Occipital lobe (tissue), 2 donors: ENCODE results near the gene CDT1. TPM values are rescaled to one million over a fixed set of nuclear protein-coding genes. Genes with fewer than 3 reads are reported as not detected.
"Not testable (repeated sequence)": the region's sequence is repeated elsewhere in the genome, so short reads cannot be mapped to it uniquely, and the experiment has no call there.

Experiments used
- DNase-seq: peaks from one replicate; lab custom pipeline; 2025; lab: John Stamatoyannopoulos, UW
- total RNA-seq: library from RNA; depleted of rRNA; stranded (reverse); fragments of >200 nt; gene quantifications from one replicate; pipeline ENCODE4 v1.2.3, GENCODE V29; 2014

The CDT1 gene
- total RNA-seq, 1 donor from 2014 or later: 1.6 TPM

GRCh38 chr16:88815901-88816589, 12.5 kb downstream of the CDT1 start:
- no peak for DNase-seq

- no peak for DNase-seq
Observed at GRCh38 chr16:88816736-88817535, 13.3 kb downstream of the CDT1 start.

- DNase-seq: no peak
Observed at GRCh38 chr16:88817785-88818574, 14.4 kb downstream of the CDT1 start.

GRCh38 chr16:88818575-88818874, 14.9 kb downstream of the CDT1 start:
- no peak for DNase-seq

- DNase-seq: no peak
Observed at GRCh38 chr16:88819126-88819525, 15.5 kb downstream of the CDT1 start.

- DNase-seq: no peak
Observed at GRCh38 chr16:88820385-88821025, 16.9 kb downstream of the CDT1 start.

- DNase-seq: no peak
Observed at GRCh38 chr16:88821168-88821850, 17.7 kb downstream of the CDT1 start.

GRCh38 chr16:88822281-88823040, 18.9 kb downstream of the CDT1 start:
- DNase-seq: no peak

GRCh38 chr16:88823646-88824045, 20.1 kb downstream of the CDT1 start:
- not testable (repeated sequence) for DNase-seq

GRCh38 chr16:88824256-88825077, 20.9 kb downstream of the CDT1 start:
- no peak for DNase-seq

- no peak for DNase-seq
Observed at GRCh38 chr16:88825146-88825545, 21.6 kb downstream of the CDT1 start.

- DNase-seq: no peak
Observed at GRCh38 chr16:88826070-88826840, 22.7 kb downstream of the CDT1 start.

GRCh38 chr16:88827727-88828126, 24.1 kb downstream of the CDT1 start:
- DNase-seq: no peak

GRCh38 chr16:88828711-88829110, 25.1 kb downstream of the CDT1 start:
- no peak for DNase-seq

GRCh38 chr16:88830258-88830657, 26.7 kb downstream of the CDT1 start:
- no peak for DNase-seq

- no peak for DNase-seq
Observed at GRCh38 chr16:88830783-88831182, 27.2 kb downstream of the CDT1 start.

- DNase-seq: no peak
Observed at GRCh38 chr16:88831838-88832237, 28.2 kb downstream of the CDT1 start.

GRCh38 chr16:88833086-88833485, 29.5 kb downstream of the CDT1 start:
- DNase-seq: no peak

- no peak for DNase-seq
Observed at GRCh38 chr16:88834670-88835069, 31.1 kb downstream of the CDT1 start.
